Stimulated activated CD8-positive, alpha-beta memory T cell treated with anti-CD3 and anti-CD28 coated beads, Interleukin-4, amount 100 ng/mL, for 4 hours (primary cell): Measurements from ENCODE around the gene SPACA4.
A peak's percentile ranks its signal among the peaks of the same experiment; 100 is the strongest.

Source experiments
- DNase-seq, 2 donors: peaks; one replicate each; pipeline ENCODE4 v3.0.0-alpha.2; 2020; ENCODE audit warnings: low read depth in 2 of 2, low spot score in 1 of 2

SPACA4 gene

GRCh38 chr19:48633148-48634035 is 26.9 kb downstream of the SPACA4 start:
- DNase-seq = no peak

- no peak for DNase-seq
These were observed 27.4 kb downstream of the SPACA4 start for GRCh38 chr19:48634036-48634342.

- DNase-seq = peak; percentile 82 to 85
These were observed 28.1 kb downstream of the SPACA4 start for GRCh38 chr19:48634424-48635262.

GRCh38 chr19:48635263-48635965 is 28.9 kb downstream of the SPACA4 start:
- peak in 1 of 2 donors; percentile 50 for DNase-seq

- DNase-seq = no peak
These were observed 29.7 kb downstream of the SPACA4 start for GRCh38 chr19:48635966-48636858.

- no peak for DNase-seq
These were observed 30.4 kb downstream of the SPACA4 start, which contains the start of gene DBP for GRCh38 chr19:48636859-48637448. DBP (minus strand) TSS chr19:48637379; CDS start chr19:48636994, 385 bp downstream.

- DNase-seq = peak; percentile 99
These were observed 31.0 kb downstream of the SPACA4 start for GRCh38 chr19:48637449-48637947.

GRCh38 chr19:48637948-48638830 is 31.6 kb downstream of the SPACA4 start:
- peak; percentile 46 to 65 for DNase-seq

- DNase-seq = no peak
These were observed 32.4 kb downstream of the SPACA4 start for GRCh38 chr19:48638831-48639381.

- no peak for DNase-seq
These were observed 33.2 kb downstream of the SPACA4 start for GRCh38 chr19:48639483-48640375.

- DNase-seq = no peak
These were observed 35.3 kb downstream of the SPACA4 start for GRCh38 chr19:48641850-48642249.

GRCh38 chr19:48642862-48643261 is 36.3 kb downstream of the SPACA4 start:
- no peak for DNase-seq

GRCh38 chr19:48644355-48644754 is 37.8 kb downstream of the SPACA4 start:
- DNase-seq = no peak

- DNase-seq = peak in 1 of 2 donors; percentile 60
These were observed 38.5 kb downstream of the SPACA4 start for GRCh38 chr19:48644839-48645619.

- no peak for DNase-seq
These were observed 39.1 kb downstream of the SPACA4 start for GRCh38 chr19:48645620-48646000.

- peak; percentile 77 to 82 for DNase-seq
These were observed 39.6 kb downstream of the SPACA4 start, which contains the start of gene CA11 for GRCh38 chr19:48646001-48646721. CA11 (minus strand) TSS chr19:48646187; CDS start chr19:48645632, 555 bp downstream.
